ENCODE results near the gene SIDT2.
"Not testable (repeated sequence)": the region's sequence is repeated elsewhere in the genome, so short reads cannot be mapped to it uniquely, and the experiment has no call there.

SIDT2 gene

DNA sequence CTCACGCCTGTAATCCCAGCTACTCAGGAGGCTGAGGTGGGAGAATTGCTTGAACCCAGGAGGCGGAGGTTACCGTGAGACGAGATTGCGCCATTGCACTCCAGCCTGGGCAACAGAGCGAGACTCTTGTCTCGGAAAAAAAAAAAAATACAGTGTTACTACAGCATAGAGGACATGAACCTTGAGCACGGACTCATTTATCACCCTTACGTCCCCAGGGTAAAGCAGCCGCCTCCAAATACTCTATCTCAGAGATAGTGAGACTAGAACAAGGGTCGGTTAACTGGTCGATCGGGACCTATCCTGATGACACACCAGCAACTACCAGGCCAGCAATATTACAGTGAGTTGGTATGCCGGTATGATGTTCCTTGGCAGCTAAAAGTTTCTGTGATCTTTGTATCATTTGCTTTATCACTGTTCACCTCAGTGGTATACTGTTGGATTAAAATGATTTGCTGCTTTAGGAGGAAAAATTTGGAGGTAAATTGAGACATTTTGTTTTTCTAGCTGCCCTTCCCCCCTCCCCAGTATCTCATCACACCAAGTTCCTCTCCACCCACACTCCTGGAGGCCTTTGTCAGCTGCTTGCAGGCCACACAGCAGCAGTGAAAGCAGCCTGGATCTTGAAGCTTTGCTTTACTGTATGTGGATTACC is 7.0 kb upstream of the SIDT2 start:
- in situ Hi-C loops (cut with MboI; ENCODE audit: low sequenced_read_pairs) = no loop called here

DNA sequence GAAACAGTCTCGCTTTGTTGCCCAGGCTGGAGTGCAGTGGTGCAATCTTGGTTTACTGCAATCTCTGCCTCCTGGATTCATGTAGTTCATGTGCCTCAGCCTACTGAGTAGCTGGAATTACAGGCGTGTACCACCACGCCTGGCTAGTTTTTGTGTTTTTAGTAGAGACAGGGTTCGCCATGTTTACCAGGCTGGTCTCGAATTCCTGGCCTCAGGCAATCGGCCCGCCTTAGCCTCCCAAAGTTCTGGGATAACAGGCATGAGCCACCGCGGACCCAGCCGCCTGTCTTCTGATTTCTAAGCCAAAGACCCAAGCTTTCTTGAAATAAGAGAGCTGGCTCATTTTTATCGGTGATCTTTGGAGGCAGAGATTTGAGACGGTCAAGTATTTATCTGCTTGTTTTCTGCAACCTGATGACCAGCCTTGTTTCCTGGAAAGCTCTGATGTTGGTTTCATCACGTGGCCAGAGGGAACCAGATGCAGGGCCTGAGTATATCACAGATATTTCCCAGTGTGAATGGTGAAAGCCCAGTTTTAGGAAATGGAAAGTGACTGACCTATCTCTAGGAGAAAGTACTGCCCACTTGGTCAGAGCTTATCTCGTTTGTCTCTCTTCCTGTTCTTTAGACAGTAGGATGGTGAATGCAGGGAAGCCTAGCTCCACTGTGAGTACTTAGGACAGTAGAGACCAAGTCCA is 5.7 kb upstream of the SIDT2 start:
- in situ Hi-C loops (cut with MboI; ENCODE audit: low sequenced_read_pairs) = no loop called here

DNA sequence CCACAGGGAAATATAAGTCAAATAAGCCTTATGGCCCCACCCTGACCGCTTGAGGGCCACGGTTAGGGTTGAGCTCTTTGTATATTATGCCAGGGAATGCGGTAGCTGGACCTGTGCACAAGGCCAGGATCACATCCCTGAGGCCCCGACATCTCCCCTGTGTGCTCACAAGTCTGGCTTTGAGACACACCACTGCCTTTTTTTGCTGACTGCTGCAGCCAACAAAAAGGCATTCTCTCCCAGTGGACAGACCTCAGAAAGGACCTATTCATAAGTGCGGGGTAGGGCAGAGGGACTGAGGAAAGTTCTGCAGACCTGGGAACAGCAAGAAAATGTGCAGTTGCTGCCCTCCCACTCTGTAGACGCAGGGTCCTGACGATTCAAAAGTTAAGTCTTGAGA is 3.4 kb upstream of the SIDT2 start:
- in situ Hi-C loops (cut with MboI; ENCODE audit: low sequenced_read_pairs) = no loop called here

DNA sequence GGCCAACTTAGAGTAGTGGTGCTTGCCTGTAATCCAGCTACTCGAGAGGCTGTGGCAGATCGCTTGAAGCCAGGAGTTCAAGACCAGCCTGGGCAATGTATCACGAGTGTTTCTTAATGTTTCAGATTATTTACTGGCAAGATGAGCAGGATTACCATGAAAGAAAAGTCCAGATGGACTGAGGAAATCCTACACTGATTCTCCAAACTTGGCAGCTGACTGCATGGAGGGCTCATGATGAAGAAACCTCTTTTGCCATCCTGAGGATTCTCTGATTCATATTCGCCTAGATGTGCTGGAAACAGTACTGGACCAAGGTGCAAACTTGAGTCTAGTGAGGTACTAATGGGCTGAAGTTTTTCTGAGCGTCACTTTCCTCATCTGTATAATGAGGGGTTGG is 2.8 kb upstream of the SIDT2 start:
- in situ Hi-C loops (cut with MboI; ENCODE audit: low sequenced_read_pairs) = no loop called here

DNA sequence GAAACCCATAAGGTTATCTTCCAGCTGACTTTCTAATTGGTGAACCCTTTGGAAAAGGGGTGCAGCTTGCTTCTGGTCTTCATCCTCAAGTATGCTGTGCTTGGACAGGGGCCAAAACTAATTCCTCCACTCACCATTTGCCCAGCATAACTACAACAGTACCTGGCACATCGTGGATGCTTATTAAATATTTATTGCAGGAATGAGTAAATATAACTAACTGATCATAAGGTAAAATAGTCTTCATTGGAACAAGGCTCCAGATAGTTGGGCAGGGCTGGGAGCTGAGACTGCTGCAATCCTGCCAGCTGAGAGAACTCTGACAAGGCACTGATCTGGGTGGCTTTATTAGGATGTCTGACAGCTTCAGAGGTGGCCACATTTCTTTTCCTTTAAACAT is 2.4 kb upstream of the SIDT2 start:
- in situ Hi-C loops (cut with MboI; ENCODE audit: low sequenced_read_pairs) = no loop called here

GRCh38 chr11:117177534-117178209 is 871 bp upstream of the SIDT2 start:
- in situ Hi-C loops (cut with MboI; ENCODE audit: low sequenced_read_pairs) = no loop called here

DNA sequence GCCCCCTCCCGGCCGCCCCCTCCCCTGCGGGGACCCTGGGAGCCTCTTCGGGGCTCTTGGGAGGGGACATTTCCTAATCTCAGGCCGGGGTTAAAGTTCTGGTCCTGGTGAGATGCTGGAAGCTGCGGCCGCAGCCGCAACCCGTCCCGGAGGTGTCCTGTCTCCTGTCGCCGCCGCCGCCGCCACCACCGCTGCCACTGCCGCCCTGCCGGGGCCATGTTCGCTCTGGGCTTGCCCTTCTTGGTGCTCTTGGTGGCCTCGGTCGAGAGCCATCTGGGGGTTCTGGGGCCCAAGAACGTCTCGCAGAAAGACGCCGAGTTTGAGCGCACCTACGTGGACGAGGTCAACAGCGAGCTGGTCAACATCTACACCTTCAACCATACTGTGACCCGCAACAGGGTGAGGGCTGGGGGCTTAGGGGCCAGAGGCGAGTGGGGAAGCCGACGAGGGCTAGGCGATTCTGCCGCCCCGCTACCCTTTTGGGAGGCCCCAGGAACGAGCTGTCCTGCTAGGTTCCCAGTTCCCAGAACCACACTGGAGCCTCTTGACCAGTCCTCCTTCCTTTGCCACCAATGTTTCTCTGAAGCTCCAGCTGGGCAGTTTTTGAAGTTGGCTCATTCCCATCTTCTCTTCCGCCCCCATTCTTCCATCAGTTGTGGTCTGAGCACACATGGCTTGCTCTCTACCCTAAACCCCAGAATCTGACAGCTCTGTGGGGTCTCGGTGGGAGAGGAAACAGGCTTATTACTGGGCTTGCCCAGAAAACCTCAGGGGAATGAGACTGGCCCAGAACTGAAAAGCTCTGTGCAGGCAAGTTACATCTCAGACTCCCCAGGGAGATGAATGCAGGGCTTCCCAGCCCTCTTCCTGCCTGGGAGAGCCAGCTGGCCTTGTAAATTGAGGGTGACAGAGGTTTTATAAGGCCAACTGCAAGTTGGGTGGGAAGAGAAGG is 781 bp downstream of the SIDT2 start:
- in situ Hi-C loops (cut with MboI; ENCODE audit: low sequenced_read_pairs) = no loop called here

DNA sequence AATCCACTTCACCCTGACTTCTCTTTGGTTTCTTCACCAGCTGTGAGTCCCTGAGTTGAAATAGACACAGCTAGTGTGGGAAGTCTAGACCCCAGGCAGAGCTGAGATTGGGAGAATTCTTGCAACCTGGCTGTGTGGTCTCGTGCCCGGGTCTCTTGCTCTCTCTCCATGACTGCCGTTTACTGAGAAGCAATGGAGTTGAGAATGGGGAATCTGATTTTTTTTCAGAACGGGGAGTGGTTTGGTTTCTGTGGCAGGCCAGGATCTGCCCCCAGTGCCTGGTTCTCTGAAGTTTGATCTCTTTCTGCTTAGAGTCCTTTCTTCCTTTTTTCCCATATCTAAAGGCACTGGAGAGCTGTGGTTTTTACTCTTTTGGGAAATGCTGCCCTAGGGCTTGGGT is 1.5 kb downstream of the SIDT2 start:
- in situ Hi-C loops (cut with MboI; ENCODE audit: low sequenced_read_pairs) = no loop called here

- in situ Hi-C loops (cut with MboI; ENCODE audit: low sequenced_read_pairs) = no loop called here
Observed at GRCh38 chr11:117180661-117181585, 2.4 kb downstream of the SIDT2 start.

GRCh38 chr11:117181586-117182550 is 3.3 kb downstream of the SIDT2 start:
- in situ Hi-C loops (cut with MboI; ENCODE audit: low sequenced_read_pairs) = no loop called here

DNA sequence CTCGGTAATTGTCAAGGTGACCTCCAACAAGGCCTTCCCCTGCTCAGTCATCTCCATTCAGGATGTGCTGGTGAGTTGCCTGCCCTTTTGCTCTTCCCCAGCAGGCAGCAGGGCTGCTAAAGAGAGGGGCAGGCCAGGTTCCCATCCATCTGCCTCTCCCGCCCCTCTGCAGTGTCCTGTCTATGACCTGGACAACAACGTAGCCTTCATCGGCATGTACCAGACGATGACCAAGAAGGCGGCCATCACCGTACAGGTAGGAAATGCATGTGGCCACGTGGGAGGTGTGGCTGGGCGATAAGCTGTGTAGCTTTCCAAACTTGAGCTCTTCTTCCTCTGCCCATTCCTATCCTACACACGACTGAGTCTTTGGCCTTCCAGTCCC is 4.0 kb downstream of the SIDT2 start:
- in situ Hi-C loops (cut with MboI; ENCODE audit: low sequenced_read_pairs) = no loop called here

GRCh38 chr11:117183178-117183577 is 4.6 kb downstream of the SIDT2 start:
- in situ Hi-C loops (cut with MboI; ENCODE audit: low sequenced_read_pairs) = not testable (repeated sequence)

DNA sequence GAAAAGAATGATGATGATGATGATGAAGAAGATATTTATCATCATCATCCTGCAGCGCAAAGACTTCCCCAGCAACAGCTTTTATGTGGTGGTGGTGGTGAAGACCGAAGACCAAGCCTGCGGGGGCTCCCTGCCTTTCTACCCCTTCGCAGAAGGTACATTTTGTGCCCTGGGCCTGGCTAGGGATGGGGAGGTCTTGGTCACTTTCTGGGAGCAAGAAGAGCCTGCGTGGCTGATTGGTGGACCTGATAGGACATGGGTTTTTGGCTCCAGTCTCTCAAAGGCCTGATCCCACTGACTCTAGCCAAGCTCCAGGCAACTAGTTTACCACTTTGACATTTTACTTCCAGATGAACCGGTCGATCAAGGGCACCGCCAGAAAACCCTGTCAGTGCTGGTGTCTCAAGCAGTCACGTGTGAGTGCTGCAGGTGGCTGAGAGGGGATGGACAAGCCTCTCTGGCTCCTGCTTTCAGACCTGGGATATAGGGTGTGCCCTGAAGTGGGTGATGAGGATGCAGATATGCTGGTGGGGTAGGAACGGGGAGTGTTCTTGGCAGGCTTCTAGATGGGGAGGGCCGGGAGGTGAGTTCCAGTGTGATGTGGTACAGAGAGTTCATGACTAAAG is 5.3 kb downstream of the SIDT2 start:
- in situ Hi-C loops (cut with MboI; ENCODE audit: low sequenced_read_pairs) = no loop called here

- in situ Hi-C loops (cut with MboI; ENCODE audit: low sequenced_read_pairs) = no loop called here
Observed at GRCh38 chr11:117185736-117186430, 7.3 kb downstream of the SIDT2 start.

- in situ Hi-C loops (cut with MboI; ENCODE audit: low sequenced_read_pairs) = no loop called here
Observed at GRCh38 chr11:117186431-117186761, 7.9 kb downstream of the SIDT2 start.

GRCh38 chr11:117187007-117187406 is 8.5 kb downstream of the SIDT2 start:
- in situ Hi-C loops (cut with MboI; ENCODE audit: low sequenced_read_pairs) = no loop called here

DNA sequence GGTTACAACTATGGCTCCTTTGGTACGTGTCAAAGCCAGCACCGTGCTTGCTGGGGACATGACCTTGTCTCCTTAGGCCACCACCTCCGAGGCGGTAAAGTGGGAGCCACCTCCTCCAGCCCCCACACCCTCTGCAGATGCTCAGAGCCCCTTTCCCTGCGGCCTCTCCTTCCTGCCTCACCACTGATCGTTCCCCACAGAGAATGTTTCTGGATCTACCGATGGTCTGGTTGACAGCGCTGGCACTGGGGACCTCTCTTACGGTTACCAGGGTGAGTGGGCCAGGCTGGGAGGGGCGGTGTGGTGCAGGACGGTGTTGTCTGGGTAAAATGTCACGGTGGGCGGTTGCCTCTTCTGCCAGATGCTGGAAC is 8.9 kb downstream of the SIDT2 start:
- in situ Hi-C loops (cut with MboI; ENCODE audit: low sequenced_read_pairs) = no loop called here

Measured in HL-60/S4 (cell line).